Limb (tissue), 2 donors: ENCODE measurements around the gene PAM16.
"Not testable (repeated sequence)": the region's sequence is repeated elsewhere in the genome, so short reads cannot be mapped to it uniquely, and the experiment has no call there.

Experiments
- DNase-seq, 2 donors: peaks; one replicate each; pipeline ENCODE4 v3.0.0-alpha.2; 2016; ENCODE audit errors: extremely low spot score in 2 of 2

PAM16 gene

GRCh38 chr16:4350787-4351659, at the start of gene PAM16:
Gene PAM16, minus strand, starts transcription at chr16:4351321. Its CDS starts 87 bp downstream, at chr16:4351234.
- DNase-seq = peak; percentile 94 to 98

- DNase-seq = no peak
Measured at GRCh38 chr16:4399001-4399730, 48.0 kb upstream of the PAM16 start.

GRCh38 chr16:4395055-4395726, 44.1 kb upstream of the PAM16 start:
- no peak for DNase-seq

- not testable (repeated sequence) for DNase-seq
Measured at GRCh38 chr16:4393850-4394249, 42.7 kb upstream of the PAM16 start.

- DNase-seq = no peak
Measured at GRCh38 chr16:4393240-4393600, 42.1 kb upstream of the PAM16 start.

- peak; percentile 81 to 88 for DNase-seq
Measured at GRCh38 chr16:4392382-4393239, 41.5 kb upstream of the PAM16 start.

- DNase-seq = no peak
Measured at GRCh38 chr16:4391631-4392381, 40.7 kb upstream of the PAM16 start.

- DNase-seq = no peak
Measured at GRCh38 chr16:4390266-4391260, 39.4 kb upstream of the PAM16 start.

GRCh38 chr16:4389051-4389955, 38.2 kb upstream of the PAM16 start:
- no peak for DNase-seq

- DNase-seq = no peak
Measured at GRCh38 chr16:4388271-4389021, 37.3 kb upstream of the PAM16 start.

- DNase-seq = no peak
Measured at GRCh38 chr16:4387781-4388180, 36.7 kb upstream of the PAM16 start.

- no peak for DNase-seq
Measured at GRCh38 chr16:4386951-4387565, 35.9 kb upstream of the PAM16 start.

GRCh38 chr16:4386451-4386805, 35.3 kb upstream of the PAM16 start:
- DNase-seq = no peak

- DNase-seq = no peak
Measured at GRCh38 chr16:4385789-4386450, 34.8 kb upstream of the PAM16 start.

- DNase-seq = no peak
Measured at GRCh38 chr16:4385066-4385788, 34.1 kb upstream of the PAM16 start.

- DNase-seq = peak; percentile 55 to 81
Measured at GRCh38 chr16:4384509-4384942, 33.4 kb upstream of the PAM16 start.
